ENCODE measurements around the gene CENPB.

GRCh38 chr20:3740615-3741301 is 45.8 kb downstream of the CENPB start:
- TF ChIP-seq CTCF (IDR thresholded peaks at IDR 0.05) (no peak), POLR2A (IDR thresholded peaks at IDR 0.05) (no peak)

Data from testis (tissue), 2 donors.